Panc1 (cell line): Measurements from ENCODE around the gene SUSD6.

Source experiments
- CTCF ChIP-seq: fragments of 450-650 bp; IDR thresholded peaks from 2 replicates; pipeline ENCODE4 v1.5.1; 2017; ENCODE audit warnings: mild to moderate bottlenecking
- POLR2AphosphoS5 ChIP-seq: IDR thresholded peaks from 2 replicates; pipeline ENCODE4 v1.6.1; 2012; ENCODE audit warnings: mild to moderate bottlenecking, low read depth, low read length, moderate library complexity
- REST ChIP-seq, 2 experiments: IDR thresholded peaks; 2 replicates each; pipeline ENCODE4 v1.6.1; 2011 to 2012; ENCODE audit warnings: low read depth in 2 of 2, control low read depth in 1 of 2, low read length in 1 of 2, mild to moderate bottlenecking in 1 of 2, moderate library complexity in 1 of 2; ENCODE audit not compliant: insufficient read depth in 1 of 2
- SIN3A ChIP-seq: IDR thresholded peaks from 2 replicates; pipeline ENCODE4 v1.6.1; 2012; ENCODE audit warnings: low read depth, mild to moderate bottlenecking, low read length, moderate library complexity, borderline replicate concordance; ENCODE audit not compliant: insufficient read depth

- no peak for TF ChIP-seq CTCF
- no peak for TF ChIP-seq POLR2AphosphoS5
- TF ChIP-seq REST (IDR thresholded peaks at IDR 0.05; ENCODE audit: insufficient read depth in 1 of 2, low read depth in 2 of 2, low read length in 1 of 2): no peak
- no peak for TF ChIP-seq SIN3A
Measured at GRCh38 chr14:69614592-69614991, 3.2 kb downstream of the SUSD6 start.
